ENCODE data around the gene TOGARAM1. TPM values are rescaled to one million over a fixed set of nuclear protein-coding genes. Genes with fewer than 3 reads are reported as not detected.

The TOGARAM1 gene
- total RNA-seq, 1 experiment from 2014 or later = 6.4 TPM

DNA sequence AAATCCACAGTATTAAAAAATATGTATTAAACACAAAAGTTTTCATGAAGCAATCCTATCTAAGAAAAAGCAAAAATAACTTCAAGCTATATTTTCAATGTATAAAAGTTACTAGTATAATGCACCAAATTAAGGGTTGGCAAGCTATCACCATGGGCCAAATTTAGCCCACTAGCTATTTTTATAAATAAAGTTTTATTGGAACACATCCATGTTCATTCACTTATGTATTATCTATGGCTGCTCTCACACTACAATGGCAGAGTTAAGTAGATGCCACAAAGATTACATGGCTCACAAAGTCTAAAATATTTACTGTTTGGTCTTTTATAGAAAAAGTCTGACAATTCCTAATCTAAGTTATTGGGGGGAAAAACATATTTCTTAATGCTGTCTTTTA, 17.9 kb upstream of the TOGARAM1 start (continued):
- TF ChIP-seq, protein P1, sequence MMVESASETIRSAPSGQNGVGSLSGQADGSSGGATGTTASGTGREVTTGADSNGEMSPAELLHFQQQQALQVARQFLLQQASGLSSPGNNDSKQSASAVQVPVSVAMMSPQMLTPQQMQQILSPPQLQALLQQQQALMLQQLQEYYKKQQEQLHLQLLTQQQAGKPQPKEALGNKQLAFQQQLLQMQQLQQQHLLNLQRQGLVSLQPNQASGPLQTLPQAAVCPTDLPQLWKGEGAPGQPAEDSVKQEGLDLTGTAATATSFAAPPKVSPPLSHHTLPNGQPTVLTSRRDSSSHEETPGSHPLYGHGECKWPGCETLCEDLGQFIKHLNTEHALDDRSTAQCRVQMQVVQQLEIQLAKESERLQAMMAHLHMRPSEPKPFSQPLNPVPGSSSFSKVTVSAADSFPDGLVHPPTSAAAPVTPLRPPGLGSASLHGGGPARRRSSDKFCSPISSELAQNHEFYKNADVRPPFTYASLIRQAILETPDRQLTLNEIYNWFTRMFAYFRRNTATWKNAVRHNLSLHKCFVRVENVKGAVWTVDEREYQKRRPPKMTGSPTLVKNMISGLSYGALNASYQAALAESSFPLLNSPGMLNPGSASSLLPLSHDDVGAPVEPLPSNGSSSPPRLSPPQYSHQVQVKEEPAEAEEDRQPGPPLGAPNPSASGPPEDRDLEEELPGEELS (CRISPR knock-in tag; IDR thresholded peaks at IDR 0.05) = no peak
- TF ChIP-seq PRRX2 (CRISPR knock-in tag; IDR thresholded peaks at IDR 0.05) = no peak
- TF ChIP-seq ZNF396 (CRISPR knock-in tag; IDR thresholded peaks at IDR 0.05; ENCODE audit: borderline replicate concordance) = no peak
- TF ChIP-seq ETV6 (CRISPR knock-in tag; IDR thresholded peaks at IDR 0.05) = no peak
- TF ChIP-seq, protein P2, sequence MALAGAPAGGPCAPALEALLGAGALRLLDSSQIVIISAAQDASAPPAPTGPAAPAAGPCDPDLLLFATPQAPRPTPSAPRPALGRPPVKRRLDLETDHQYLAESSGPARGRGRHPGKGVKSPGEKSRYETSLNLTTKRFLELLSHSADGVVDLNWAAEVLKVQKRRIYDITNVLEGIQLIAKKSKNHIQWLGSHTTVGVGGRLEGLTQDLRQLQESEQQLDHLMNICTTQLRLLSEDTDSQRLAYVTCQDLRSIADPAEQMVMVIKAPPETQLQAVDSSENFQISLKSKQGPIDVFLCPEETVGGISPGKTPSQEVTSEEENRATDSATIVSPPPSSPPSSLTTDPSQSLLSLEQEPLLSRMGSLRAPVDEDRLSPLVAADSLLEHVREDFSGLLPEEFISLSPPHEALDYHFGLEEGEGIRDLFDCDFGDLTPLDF (CRISPR knock-in tag; IDR thresholded peaks at IDR 0.05) = no peak
- TF ChIP-seq JUN (CRISPR knock-in tag; IDR thresholded peaks at IDR 0.05) = no peak
- TF ChIP-seq, protein P3, sequence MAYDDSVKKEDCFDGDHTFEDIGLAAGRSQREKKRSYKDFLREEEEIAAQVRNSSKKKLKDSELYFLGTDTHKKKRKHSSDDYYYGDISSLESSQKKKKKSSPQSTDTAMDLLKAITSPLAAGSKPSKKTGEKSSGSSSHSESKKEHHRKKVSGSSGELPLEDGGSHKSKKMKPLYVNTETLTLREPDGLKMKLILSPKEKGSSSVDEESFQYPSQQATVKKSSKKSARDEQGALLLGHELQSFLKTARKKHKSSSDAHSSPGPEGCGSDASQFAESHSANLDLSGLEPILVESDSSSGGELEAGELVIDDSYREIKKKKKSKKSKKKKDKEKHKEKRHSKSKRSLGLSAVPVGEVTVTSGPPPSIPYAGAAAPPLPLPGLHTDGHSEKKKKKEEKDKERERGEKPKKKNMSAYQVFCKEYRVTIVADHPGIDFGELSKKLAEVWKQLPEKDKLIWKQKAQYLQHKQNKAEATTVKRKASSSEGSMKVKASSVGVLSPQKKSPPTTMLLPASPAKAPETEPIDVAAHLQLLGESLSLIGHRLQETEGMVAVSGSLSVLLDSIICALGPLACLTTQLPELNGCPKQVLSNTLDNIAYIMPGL (CRISPR knock-in tag; IDR thresholded peaks at IDR 0.05) = no peak
- no peak for TF ChIP-seq RORB (CRISPR knock-in tag; IDR thresholded peaks at IDR 0.05)

DNA sequence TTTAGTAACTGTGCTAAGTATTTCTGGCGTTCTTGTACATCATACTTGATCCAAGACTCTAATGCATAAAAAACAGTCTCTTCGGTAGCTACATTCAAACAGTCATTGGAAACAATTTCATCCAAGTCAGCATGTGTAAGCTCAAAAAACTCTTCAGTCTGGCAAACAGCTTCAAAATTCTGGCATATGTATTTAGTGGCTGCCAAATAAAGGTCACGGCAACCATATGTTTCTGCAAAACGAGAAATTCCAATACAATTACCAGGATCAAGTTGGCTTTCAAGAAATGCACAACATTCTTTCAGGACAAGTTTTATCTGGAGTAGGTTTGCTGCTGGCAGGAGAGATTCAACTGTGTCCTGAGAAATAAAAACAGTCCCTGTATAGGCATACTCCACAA, 16.7 kb upstream of the TOGARAM1 start:
- no peaks in the 10 kb centered on the region for H3K27me3 Mint-ChIP-seq (ENCODE audit: low read depth)
- ATAC-seq (no peak), DNase-seq (ENCODE audit: low spot score) (no peak)
- H3K4me1 Mint-ChIP-seq = no peaks in the 10 kb centered on the region
- POLR2A ChIA-PET = no interaction called here
- no peak overlapping the region for H3K4me3 Mint-ChIP-seq
- TF ChIP-seq ZNF317 (CRISPR knock-in tag; IDR thresholded peaks at IDR 0.05; ENCODE audit: borderline replicate concordance, low read depth) = no peak
- TF ChIP-seq, protein P4, sequence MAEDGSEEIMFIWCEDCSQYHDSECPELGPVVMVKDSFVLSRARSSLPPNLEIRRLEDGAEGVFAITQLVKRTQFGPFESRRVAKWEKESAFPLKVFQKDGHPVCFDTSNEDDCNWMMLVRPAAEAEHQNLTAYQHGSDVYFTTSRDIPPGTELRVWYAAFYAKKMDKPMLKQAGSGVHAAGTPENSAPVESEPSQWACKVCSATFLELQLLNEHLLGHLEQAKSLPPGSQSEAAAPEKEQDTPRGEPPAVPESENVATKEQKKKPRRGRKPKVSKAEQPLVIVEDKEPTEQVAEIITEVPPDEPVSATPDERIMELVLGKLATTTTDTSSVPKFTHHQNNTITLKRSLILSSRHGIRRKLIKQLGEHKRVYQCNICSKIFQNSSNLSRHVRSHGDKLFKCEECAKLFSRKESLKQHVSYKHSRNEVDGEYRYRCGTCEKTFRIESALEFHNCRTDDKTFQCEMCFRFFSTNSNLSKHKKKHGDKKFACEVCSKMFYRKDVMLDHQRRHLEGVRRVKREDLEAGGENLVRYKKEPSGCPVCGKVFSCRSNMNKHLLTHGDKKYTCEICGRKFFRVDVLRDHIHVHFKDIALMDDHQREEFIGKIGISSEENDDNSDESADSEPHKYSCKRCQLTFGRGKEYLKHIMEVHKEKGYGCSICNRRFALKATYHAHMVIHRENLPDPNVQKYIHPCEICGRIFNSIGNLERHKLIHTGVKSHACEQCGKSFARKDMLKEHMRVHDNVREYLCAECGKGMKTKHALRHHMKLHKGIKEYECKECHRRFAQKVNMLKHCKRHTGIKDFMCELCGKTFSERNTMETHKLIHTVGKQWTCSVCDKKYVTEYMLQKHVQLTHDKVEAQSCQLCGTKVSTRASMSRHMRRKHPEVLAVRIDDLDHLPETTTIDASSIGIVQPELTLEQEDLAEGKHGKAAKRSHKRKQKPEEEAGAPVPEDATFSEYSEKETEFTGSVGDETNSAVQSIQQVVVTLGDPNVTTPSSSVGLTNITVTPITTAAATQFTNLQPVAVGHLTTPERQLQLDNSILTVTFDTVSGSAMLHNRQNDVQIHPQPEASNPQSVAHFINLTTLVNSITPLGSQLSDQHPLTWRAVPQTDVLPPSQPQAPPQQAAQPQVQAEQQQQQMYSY (CRISPR knock-in tag; IDR thresholded peaks at IDR 0.05) = no peak
- TF ChIP-seq GABPB1 (CRISPR knock-in tag; IDR thresholded peaks at IDR 0.05) = no peak
- no peak for TF ChIP-seq NR2C2 (CRISPR knock-in tag; IDR thresholded peaks at IDR 0.05)
- TF ChIP-seq, protein P5, sequence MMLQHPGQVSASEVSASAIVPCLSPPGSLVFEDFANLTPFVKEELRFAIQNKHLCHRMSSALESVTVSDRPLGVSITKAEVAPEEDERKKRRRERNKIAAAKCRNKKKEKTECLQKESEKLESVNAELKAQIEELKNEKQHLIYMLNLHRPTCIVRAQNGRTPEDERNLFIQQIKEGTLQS (CRISPR knock-in tag; conservative IDR thresholded peaks at IDR 0.05) = no peak
- no peak for TF ChIP-seq NFYB (CRISPR knock-in tag; conservative IDR thresholded peaks at IDR 0.05; ENCODE audit: low read depth)
- TF ChIP-seq SMAD3 (CRISPR knock-in tag; IDR thresholded peaks at IDR 0.05; ENCODE audit: borderline replicate concordance) = no peak
- TF ChIP-seq ZNF671 (CRISPR knock-in tag; IDR thresholded peaks at IDR 0.05) = no peak
- TF ChIP-seq, protein P2 (CRISPR knock-in tag; IDR thresholded peaks at IDR 0.05) = no peak
- no peak for TF ChIP-seq FOXK1 (CRISPR knock-in tag; IDR thresholded peaks at IDR 0.05)
- TF ChIP-seq NR3C1 (CRISPR knock-in tag; conservative IDR thresholded peaks at IDR 0.05; ENCODE audit: low read depth) = no peak
- no peak for TF ChIP-seq ZNF416 (CRISPR knock-in tag; IDR thresholded peaks at IDR 0.05)
- TF ChIP-seq FOXP1 (CRISPR knock-in tag; IDR thresholded peaks at IDR 0.05; ENCODE audit: borderline replicate concordance) = no peak
- no peak for TF ChIP-seq ETV6 (CRISPR knock-in tag; IDR thresholded peaks at IDR 0.05)
- no peak for TF ChIP-seq NFE2L1 (CRISPR knock-in tag; IDR thresholded peaks at IDR 0.05)
- TF ChIP-seq MYBL2 (CRISPR knock-in tag; IDR thresholded peaks at IDR 0.05) = no peak
- CTCF ChIA-PET = no interaction called here
- H3K9me3 Mint-ChIP-seq = peaks cover 19% of the 10 kb centered on the region
- no peak overlapping the region for H3K27ac Mint-ChIP-seq
- peaks cover 45% of the 10 kb centered on the region for H3K36me3 Mint-ChIP-seq

Data from WTC11 (cell line).